ENCODE results near the gene POLE4. TPM values are rescaled to one million over a fixed set of nuclear protein-coding genes. Genes with fewer than 3 reads are reported as not detected.

Gene POLE4, protein sequence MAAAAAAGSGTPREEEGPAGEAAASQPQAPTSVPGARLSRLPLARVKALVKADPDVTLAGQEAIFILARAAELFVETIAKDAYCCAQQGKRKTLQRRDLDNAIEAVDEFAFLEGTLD
- total RNA-seq (2022; extraction: Qiagen RNA extraction; ENCODE audit: low read depth): 102 to 178 TPM (median 167 TPM) in 5 replicates

GRCh38 chr2:74958274-74959105, at the start of gene POLE4:
Gene POLE4, plus strand, starts transcription at chr2:74958643. Its CDS starts 37 bp downstream, at chr2:74958680.

Other genes starting within 250 kb of the POLE4 start
- 1.0 to 2.1 TPM (median 1.1 TPM) in 5 replicates for gene HK2, start 124.5 kb upstream of the POLE4 start, total RNA-seq (2022; extraction: Qiagen RNA extraction; ENCODE audit: low read depth)
- 0.09 to 0.35 TPM (median 0.15 TPM) in 5 replicates for gene TACR1, start 240.9 kb downstream of the POLE4 start, total RNA-seq (2022; extraction: Qiagen RNA extraction; ENCODE audit: low read depth)